Breast epithelium (tissue), 4 donors: ENCODE results near the gene MUC5AC. TPM values are rescaled to one million over a fixed set of nuclear protein-coding genes. Genes with fewer than 3 reads are reported as not detected.

Experiments used
- DNase-seq, 2 donors: peaks; one replicate each; pipeline ENCODE4 v3.0.0-alpha.2; 2019; ENCODE audit warnings: low spot score in 2 of 2
- H3K27ac ChIP-seq, 2 donors: fragments of 200-600 bp; sonication (generic) in 1 of 2; one replicate each; pipeline ENCODE4 v1.5.1; 2016 to 2019; ENCODE audit warnings: mild to moderate bottlenecking in 1 of 2
- H3K27me3 ChIP-seq, 2 donors: fragments of 200-600 bp; sonication (generic) in 1 of 2; one replicate each; pipeline versions ENCODE4 v1.5.1 to v1.6.0; 2017 to 2019; ENCODE audit warnings: control low read depth in 1 of 2, mild to moderate bottlenecking in 1 of 2
- H3K36me3 ChIP-seq: fragments of 200-600 bp; one replicate; pipeline ENCODE4 v1.5.1; 2019
- H3K4me1 ChIP-seq, 2 donors: fragments of 200-600 bp; sonication (generic); one replicate each; pipeline ENCODE4 v1.5.1; 2016 to 2019; ENCODE audit warnings: control low read depth in 1 of 2
- H3K4me3 ChIP-seq, 3 donors: fragments of 200-600 bp; sonication (generic); 1 replicate in 2 of 3; 2 replicates in 1 of 3; pipeline ENCODE4 v1.5.1; 2016 to 2019; ENCODE audit warnings: mild to moderate bottlenecking in 3 of 3, moderate library complexity in 2 of 3
- H3K9me3 ChIP-seq, 2 donors: fragments of 200-600 bp; sonication (generic) in 1 of 2; one replicate each; pipeline ENCODE4 v1.5.1; 2016 to 2019; ENCODE audit warnings: control low read depth in 1 of 2
- CTCF ChIP-seq, 3 donors: fragments of 450-650 bp; IDR thresholded peaks; one replicate each; pipeline ENCODE4 v1.5.1; 2016 to 2017; ENCODE audit warnings: antibody characterized with exemption in 3 of 3, mild to moderate bottlenecking in 3 of 3, moderate library complexity in 3 of 3
- POLR2A ChIP-seq: fragments of 450-650 bp; IDR thresholded peaks from one replicate; pipeline ENCODE4 v1.6.1; 2016; ENCODE audit warnings: antibody characterized with exemption, mild to moderate bottlenecking, moderate library complexity
- POLR2AphosphoS5 ChIP-seq, 3 donors: sonication (generic); formaldehyde crosslinking; IDR thresholded peaks; one replicate each; pipeline ENCODE4 v1.6.1; 2017; ENCODE audit warnings: antibody characterized with exemption in 3 of 3
- intact Hi-C: fragments of 100-400 bp; cut with DNase I; formaldehyde crosslinking; loops from one replicate; pipeline ENCODE4 v1.15.1; 2023; ENCODE audit warnings: low total_unique reads
- total RNA-seq, 3 donors: library from RNA; depleted of rRNA; stranded (reverse); fragments of >200 nt; gene quantifications; one replicate each; pipeline ENCODE4 v1.1.0, GENCODE V29; 2016

Gene MUC5AC
- total RNA-seq, 3 donors from 2014 or later = not detected

GRCh38 chr11:1120532-1121330 lies 37.0 kb upstream of the MUC5AC start:
- Histone ChIP-seq H3K4me1 (no peaks in the 10 kb centered on the region), H3K27ac (no peak overlapping the region), H3K36me3 (no peaks in the 10 kb centered on the region), H3K4me3 (no peak overlapping the region), H3K27me3 (peaks cover 0 to 44% of the 10 kb centered on the region in 2 donors), H3K9me3 (no peaks in the 10 kb centered on the region)
- DNase-seq = peak in 1 of 2 donors; percentile 46
- TF ChIP-seq POLR2AphosphoS5 (IDR thresholded peaks at IDR 0.05) (no peak), CTCF (IDR thresholded peaks at IDR 0.05) (no peak), POLR2A (no peak)
- intact Hi-C loops = no loop called here

- TF ChIP-seq POLR2AphosphoS5 (IDR thresholded peaks at IDR 0.05) = no peak
- no peak for TF ChIP-seq CTCF (IDR thresholded peaks at IDR 0.05)
- TF ChIP-seq POLR2A = no peak
- no peaks in the 10 kb centered on the region for H3K9me3 ChIP-seq
- no peak for DNase-seq
These were observed 36.4 kb upstream of the MUC5AC start for GRCh38 chr11:1121331-1121812.

GRCh38 chr11:1121813-1122663 lies 35.7 kb upstream of the MUC5AC start:
- intact Hi-C loops = no loop called here
- TF ChIP-seq CTCF (IDR thresholded peaks at IDR 0.05) (no peak), POLR2AphosphoS5 (IDR thresholded peaks at IDR 0.05) (no peak), POLR2A (no peak)

More at GRCh38 chr11:1121331-1121812, 36.4 kb upstream of the MUC5AC start:
- Histone ChIP-seq H3K4me1 (no peaks in the 10 kb centered on the region), H3K27me3 (peaks cover 0 to 46% of the 10 kb centered on the region in 2 donors), H3K36me3 (no peaks in the 10 kb centered on the region), H3K27ac (no peak overlapping the region), H3K4me3 (no peak overlapping the region)
- intact Hi-C loops = no loop called here

GRCh38 chr11:1122664-1123002 lies 35.1 kb upstream of the MUC5AC start:
- no peaks in the 10 kb centered on the region for H3K4me1 ChIP-seq
- intact Hi-C loops = no loop called here
- peaks cover 0 to 56% of the 10 kb centered on the region in 2 donors for H3K27me3 ChIP-seq
- TF ChIP-seq POLR2AphosphoS5 (IDR thresholded peaks at IDR 0.05) = no peak
- no peak for TF ChIP-seq POLR2A
- TF ChIP-seq CTCF (IDR thresholded peaks at IDR 0.05) = no peak
- no peak overlapping the region for H3K27ac ChIP-seq
- H3K4me3 ChIP-seq = no peak overlapping the region
- no peaks in the 10 kb centered on the region for H3K9me3 ChIP-seq
- no peak for DNase-seq
- no peaks in the 10 kb centered on the region for H3K36me3 ChIP-seq

More at GRCh38 chr11:1121813-1122663, 35.7 kb upstream of the MUC5AC start:
- H3K27ac ChIP-seq = no peak overlapping the region
- H3K4me3 ChIP-seq = no peak overlapping the region
- H3K27me3 ChIP-seq = peaks cover 0 to 52% of the 10 kb centered on the region in 2 donors
- no peaks in the 10 kb centered on the region for H3K36me3 ChIP-seq
- H3K4me1 ChIP-seq = no peaks in the 10 kb centered on the region
- peak in 1 of 2 donors; percentile 41 for DNase-seq
- no peaks in the 10 kb centered on the region for H3K9me3 ChIP-seq
